HG03097 (cell line): ENCODE data around the gene MYO15A.

ENCODE experiments used
- ATAC-seq: cut with Tn5 transposase; IDR thresholded peaks from one replicate; pipeline ENCODE4 v1.9.1; 2021; ENCODE audit not compliant: unreplicated experiment, low FRiP score

MYO15A gene

GRCh38 chr17:18108401-18109312 is at the start of gene MYO15A:
MYO15A (plus strand) TSS chr17:18108756; CDS start chr17:18118801, 10,045 bp downstream.
- no peak for ATAC-seq

GRCh38 chr17:18059283-18059682 is 49.3 kb upstream of the MYO15A start:
- no peak for ATAC-seq

GRCh38 chr17:18064053-18064452 is 44.5 kb upstream of the MYO15A start:
- no peak for ATAC-seq

- ATAC-seq: no peak
These were observed 43.0 kb upstream of the MYO15A start for GRCh38 chr17:18065546-18065945.

- no peak for ATAC-seq
These were observed 41.7 kb upstream of the MYO15A start for GRCh38 chr17:18066866-18067265.

GRCh38 chr17:18069101-18069500 is 39.5 kb upstream of the MYO15A start:
- ATAC-seq: no peak

- no peak for ATAC-seq
These were observed 37.7 kb upstream of the MYO15A start for GRCh38 chr17:18070861-18071340.

GRCh38 chr17:18071751-18072150 is 36.8 kb upstream of the MYO15A start:
- ATAC-seq: no peak

GRCh38 chr17:18074566-18075272 is 33.8 kb upstream of the MYO15A start:
- no peak for ATAC-seq

- ATAC-seq: no peak
These were observed 31.6 kb upstream of the MYO15A start for GRCh38 chr17:18076936-18077335.

- no peak for ATAC-seq
These were observed 29.0 kb upstream of the MYO15A start for GRCh38 chr17:18079543-18079942.

- no peak for ATAC-seq
These were observed 24.3 kb upstream of the MYO15A start for GRCh38 chr17:18084256-18084655.

- peak; percentile 84 for ATAC-seq
These were observed 20.7 kb upstream of the MYO15A start, which contains the start of gene DRG2 for GRCh38 chr17:18087610-18088491. DRG2 (plus strand) TSS chr17:18087948; CDS start chr17:18088024, 76 bp downstream.

GRCh38 chr17:18089613-18090012 is 18.9 kb upstream of the MYO15A start:
- no peak for ATAC-seq

GRCh38 chr17:18093616-18094408 is 14.7 kb upstream of the MYO15A start:
- ATAC-seq: no peak

GRCh38 chr17:18094409-18094807 is 14.1 kb upstream of the MYO15A start:
- ATAC-seq: no peak

GRCh38 chr17:18099516-18099915 is 9.0 kb upstream of the MYO15A start:
- ATAC-seq: no peak

- ATAC-seq: no peak
These were observed 7.9 kb upstream of the MYO15A start for GRCh38 chr17:18100616-18101015.

- ATAC-seq: no peak
These were observed 6.7 kb upstream of the MYO15A start for GRCh38 chr17:18101828-18102227.

GRCh38 chr17:18102640-18103039 is 5.9 kb upstream of the MYO15A start:
- ATAC-seq: no peak
